Kidney glomerular epithelial cell (primary cell): Measurements from ENCODE around the gene KCNK7.

Source experiments
- DNase-seq: peaks from one replicate; lab custom pipeline; 2025; lab: John Stamatoyannopoulos, UW

Gene KCNK7

DNA sequence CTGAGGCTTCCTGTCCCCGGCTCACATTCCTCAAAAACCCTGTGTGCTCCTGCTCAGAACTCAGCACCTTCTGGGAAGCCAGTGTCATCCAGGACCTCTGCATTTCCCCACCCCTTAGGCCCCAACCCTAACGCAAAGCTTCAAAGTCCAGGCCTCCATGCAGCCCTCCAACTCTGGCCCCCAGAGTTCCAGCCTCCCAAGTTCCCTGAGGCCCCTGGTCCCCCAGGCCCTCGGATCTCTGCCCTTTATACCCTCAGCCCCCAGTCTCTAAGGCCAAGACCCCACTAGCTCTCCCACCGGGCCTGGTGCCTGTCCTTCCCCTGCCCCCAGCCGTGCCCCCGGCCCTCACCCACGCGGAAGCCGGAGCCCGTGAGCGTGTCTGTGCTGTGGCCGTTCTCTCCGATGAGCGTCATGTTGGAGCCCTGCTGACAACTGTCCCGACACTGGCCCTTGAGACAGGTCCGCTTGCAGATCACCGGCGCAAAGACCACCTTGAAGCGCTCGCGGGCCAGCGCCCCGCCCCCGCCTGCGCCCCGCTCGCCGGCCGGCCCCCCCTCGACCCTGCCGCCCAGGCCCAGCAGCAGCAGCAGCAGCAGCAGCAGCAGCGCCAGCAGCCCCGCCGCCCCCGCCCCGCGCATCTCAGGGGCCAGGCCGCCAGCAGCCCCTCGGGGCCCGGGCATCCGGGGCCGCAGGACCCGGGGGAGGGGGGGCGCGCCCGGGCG, 38.2 kb downstream of the KCNK7 start:
- DNase-seq: no peak

DNA sequence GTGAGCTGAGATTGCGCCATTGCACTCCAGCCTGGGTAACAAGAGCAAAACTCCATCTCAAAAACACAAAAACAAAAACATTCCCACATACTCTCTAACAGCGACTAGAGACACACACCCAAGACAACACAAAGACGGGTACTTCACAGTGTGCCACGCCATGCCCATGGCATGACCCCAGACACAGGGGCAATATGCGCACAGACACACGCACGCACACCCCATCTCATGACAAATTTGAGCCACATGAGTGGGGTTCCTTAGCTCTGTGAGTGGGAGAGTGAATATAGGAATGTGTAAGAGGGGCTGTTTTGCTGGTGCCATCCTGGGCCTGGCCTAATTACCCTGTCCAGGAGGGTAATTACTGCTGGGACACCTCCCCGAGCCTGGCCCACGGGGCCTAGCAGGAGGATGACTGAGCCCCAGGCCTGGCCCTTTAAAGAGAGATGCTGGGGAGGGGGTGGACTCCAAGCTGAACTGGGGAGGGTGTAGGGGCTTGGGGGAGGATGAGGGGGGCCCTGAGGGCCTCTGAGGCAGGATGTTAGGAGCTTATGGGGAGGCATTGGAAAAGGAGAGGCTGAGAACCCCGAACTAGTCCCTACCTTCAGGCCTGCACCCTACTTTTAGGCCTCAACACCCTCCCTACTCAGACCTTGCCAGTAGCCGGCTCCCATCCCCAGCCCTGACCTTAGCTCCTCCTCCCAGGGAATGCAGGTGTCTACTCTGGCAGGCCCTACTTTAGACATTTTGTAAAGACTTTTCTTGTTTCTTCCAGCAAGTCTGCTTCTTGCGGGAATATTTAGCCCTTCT, 38.9 kb downstream of the KCNK7 start:
- DNase-seq: no peak

DNA sequence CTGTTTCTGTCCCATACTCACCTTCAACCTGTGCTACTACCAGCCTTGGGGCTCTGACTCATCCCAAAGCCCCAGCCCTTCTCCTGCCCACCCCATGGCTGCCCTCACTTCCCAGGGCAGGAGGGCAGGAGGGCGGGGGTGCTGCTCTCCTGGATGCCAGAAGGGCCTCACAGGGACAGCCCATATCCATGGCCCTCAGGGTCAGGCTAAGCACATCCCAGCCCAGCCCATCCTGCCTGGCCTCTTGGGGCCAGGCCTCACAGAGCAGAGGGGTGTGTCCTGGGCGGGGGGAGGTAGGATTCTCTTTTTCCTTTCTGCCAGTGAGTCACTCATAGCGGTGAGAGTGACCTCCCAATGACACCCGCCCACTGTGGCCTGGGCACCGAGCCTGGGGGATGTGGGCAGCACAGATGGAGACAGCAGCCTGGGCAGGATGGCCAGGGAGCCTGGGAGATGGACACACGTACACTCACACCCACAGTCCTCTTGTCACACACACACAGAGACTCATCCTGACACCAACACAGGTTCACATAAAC, 39.8 kb downstream of the KCNK7 start:
- no peak for DNase-seq

DNA sequence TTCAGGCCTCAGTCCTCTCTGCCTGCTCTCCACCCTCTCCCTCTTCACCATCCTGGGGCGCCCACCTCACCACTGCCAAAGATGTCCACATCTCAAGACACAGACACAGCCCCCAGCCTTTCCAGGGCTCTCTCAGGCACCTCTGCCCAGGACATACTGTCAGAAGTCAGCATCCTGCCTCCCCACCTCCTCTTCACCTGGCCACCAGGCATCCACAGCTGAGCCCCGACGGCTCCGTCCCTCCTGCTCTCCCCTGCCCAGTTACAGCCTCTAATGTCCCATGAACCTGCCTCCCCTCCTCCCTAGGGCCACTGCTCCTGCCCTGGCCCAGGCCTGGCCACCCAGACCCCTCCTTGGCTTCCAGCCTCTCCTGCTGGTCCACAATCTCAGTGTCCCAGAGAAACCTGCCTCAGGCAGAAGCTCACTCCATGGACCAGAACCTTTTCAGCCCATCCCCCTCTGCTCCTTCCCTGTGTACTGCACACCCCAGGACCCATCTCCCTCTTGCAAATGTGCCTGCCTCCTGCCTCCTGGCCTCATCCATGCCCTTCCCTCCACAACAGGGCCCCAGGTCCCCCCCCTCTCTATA, 40.7 kb downstream of the KCNK7 start:
- DNase-seq: no peak

- no peak for DNase-seq
Measured at GRCh38 chr11:65554057-65554818, 41.4 kb downstream of the KCNK7 start.

DNA sequence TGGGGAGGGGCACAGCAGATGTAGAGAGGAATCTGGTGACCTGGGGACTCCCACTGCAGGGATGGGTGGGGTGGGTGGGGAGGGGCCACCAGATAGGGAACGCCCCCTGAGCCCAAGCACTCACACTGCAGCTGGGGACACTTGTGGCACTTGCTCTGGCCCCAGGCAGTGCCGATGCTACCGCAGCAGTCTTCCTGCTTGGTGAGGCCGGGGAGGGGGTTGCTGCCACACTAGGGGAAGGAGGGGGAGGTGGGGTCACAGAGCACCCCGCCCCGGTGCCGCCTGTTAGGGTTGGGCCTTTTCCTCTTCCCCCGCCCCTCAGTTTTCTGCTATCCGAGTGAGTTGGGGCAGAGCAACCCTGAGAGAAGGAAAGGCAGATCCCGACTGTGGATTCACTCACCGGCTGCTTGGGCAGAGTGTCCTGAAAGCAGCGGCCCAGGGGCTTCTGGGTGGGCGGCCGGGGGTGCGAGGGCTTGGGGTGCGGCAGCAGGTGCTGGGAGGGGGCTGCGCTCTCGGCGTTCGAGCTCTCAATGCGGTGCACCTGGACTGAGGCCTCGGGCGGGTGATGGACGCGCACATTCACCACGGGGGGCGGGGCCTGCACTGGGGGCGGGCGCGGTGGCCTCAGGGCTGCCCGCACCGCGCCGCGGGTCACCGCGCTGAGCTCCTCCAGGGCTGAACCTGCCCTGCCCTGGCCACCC, 42.1 kb downstream of the KCNK7 start:
- DNase-seq: no peak

GRCh38 chr11:65552388-65552951, 43.1 kb downstream of the KCNK7 start:
- DNase-seq: no peak

GRCh38 chr11:65551572-65552387, 43.8 kb downstream of the KCNK7 start:
- no peak for DNase-seq

GRCh38 chr11:65549096-65549495, 46.5 kb downstream of the KCNK7 start:
- DNase-seq: no peak

DNA sequence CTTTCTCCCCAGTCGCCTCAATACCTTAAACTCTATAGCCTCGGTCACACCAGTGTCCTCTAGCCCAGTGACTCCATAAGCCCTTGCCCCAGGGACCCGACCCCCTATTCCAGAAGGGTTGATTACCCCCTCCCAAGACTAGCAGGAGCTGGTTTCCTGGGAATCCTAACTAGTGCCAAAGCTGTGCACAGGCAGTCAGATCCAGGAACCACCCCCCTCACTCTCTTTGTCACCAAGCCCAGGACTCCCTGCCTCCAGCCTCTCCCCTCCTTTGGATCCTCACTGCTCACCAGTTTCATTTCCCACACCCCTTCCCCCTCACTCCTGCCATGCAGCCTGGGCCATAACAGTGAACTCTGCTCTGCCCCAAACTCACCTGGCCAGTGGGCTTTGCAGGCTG, 47.2 kb downstream of the KCNK7 start:
- no peak for DNase-seq

GRCh38 chr11:65547446-65548125, 48.0 kb downstream of the KCNK7 start:
- DNase-seq: no peak

DNA sequence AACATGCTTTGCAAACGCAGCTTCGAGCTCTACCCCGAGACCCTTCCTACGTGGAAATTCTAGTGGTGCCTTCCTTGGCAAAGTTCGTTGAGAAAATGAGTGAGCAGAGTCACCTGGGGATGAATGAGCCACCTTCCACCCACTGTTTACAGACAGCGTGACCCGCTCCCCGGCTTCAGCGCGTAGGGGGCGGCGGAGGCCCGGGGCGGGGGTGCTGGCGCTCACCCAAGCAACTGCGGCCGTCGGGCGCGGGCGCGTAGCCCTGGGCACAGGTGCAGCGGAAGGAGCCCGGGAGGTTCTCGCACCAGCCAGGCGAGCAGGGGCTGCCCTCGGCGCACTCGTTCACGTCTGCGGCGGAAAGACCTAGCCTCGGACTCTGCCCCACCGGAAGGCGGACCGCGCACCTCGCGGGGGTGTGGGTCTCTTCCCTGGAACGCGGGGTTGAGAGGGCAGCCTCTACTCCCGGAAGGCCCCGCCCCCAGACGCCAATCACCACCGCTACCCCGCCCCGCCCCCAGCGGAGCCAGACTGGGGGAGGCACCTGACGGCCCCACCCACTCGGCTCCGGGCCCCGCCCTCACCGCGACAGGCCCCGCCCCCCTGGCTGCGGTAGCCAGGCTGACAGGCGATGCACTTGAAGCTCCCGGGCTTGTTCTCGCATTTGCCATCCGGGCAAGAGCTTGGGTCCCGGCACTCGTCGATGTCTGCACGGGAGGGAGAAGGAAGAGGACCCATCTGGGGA, 49.2 kb downstream of the KCNK7 start:
- no peak for DNase-seq

GRCh38 chr11:65545853-65546216, 49.8 kb downstream of the KCNK7 start:
- DNase-seq: no peak
